Natural killer cell (primary cell): Measurements from ENCODE around the gene AIFM3. TPM values are rescaled to one million over a fixed set of nuclear protein-coding genes. Genes with fewer than 3 reads are reported as not detected.
A peak's percentile ranks its signal among the peaks of the same experiment; 100 is the strongest.

Experiments
- ATAC-seq, 3 donors: fragments of 150-1000 bp in 2 of 3; fragments of 200-7000 bp in 1 of 3; cut with Tn5 transposase; 1 replicate in 1 of 3; 2 replicates in 2 of 3; pipeline ENCODE4 v1.10.0; 2021; ENCODE audit warnings: mild to moderate bottlenecking in 2 of 3, moderate library complexity in 2 of 3
- DNase-seq, 2 donors: peaks; one replicate each; pipeline versions ENCODE4 v3.0.0 to v3.0.0-alpha.2; 2013 to 2021; ENCODE audit warnings: mixed read lengths in 1 of 2
- H3K27ac ChIP-seq: one replicate; pipeline ENCODE4 v1.5.1; 2013; ENCODE audit warnings: mild to moderate bottlenecking, low read length
- H3K27me3 ChIP-seq: one replicate; pipeline ENCODE4 v1.6.1; 2013; ENCODE audit warnings: low read length; ENCODE audit not compliant: control insufficient read depth, insufficient read depth
- H3K36me3 ChIP-seq: one replicate; pipeline ENCODE4 v1.6.1; 2013; ENCODE audit warnings: low read length; ENCODE audit not compliant: control insufficient read depth, insufficient read depth
- H3K4me1 ChIP-seq: one replicate; pipeline ENCODE4 v1.6.1; 2013; ENCODE audit warnings: low read length; ENCODE audit not compliant: control insufficient read depth, insufficient read depth
- H3K4me3 ChIP-seq: one replicate; pipeline ENCODE4 v1.5.1; 2013; ENCODE audit warnings: low read length
- H3K9me3 ChIP-seq: one replicate; pipeline ENCODE4 v1.6.1; 2013; ENCODE audit warnings: low read length; ENCODE audit not compliant: control insufficient read depth, insufficient read depth
- H3K27ac Mint-ChIP-seq, 2 donors: one replicate each; pipeline ENCODE4 v1.8.0; 2022; ENCODE audit warnings: mild to moderate bottlenecking in 2 of 2, mixed read lengths in 2 of 2, moderate library complexity in 1 of 2
- H3K27me3 Mint-ChIP-seq, 2 donors: one replicate each; pipeline ENCODE4 v1.8.0; 2022; ENCODE audit warnings: low read depth in 2 of 2, mixed read lengths in 2 of 2
- H3K36me3 Mint-ChIP-seq: one replicate; pipeline ENCODE4 v1.8.0; 2022; ENCODE audit warnings: mixed read lengths
- H3K4me1 Mint-ChIP-seq, 2 donors: one replicate each; pipeline ENCODE4 v1.8.0; 2022; ENCODE audit warnings: mixed read lengths in 2 of 2
- H3K4me3 Mint-ChIP-seq: one replicate; pipeline ENCODE4 v1.8.0; 2022; ENCODE audit warnings: mild to moderate bottlenecking, moderate library complexity, mixed read lengths
- H3K9me3 Mint-ChIP-seq, 2 donors: one replicate each; pipeline ENCODE4 v1.8.0; 2022; ENCODE audit warnings: mixed read lengths in 2 of 2
- WGBS: methylation state at CpG from one replicate; pipeline ENCODE4 v1.1.7; 2013; ENCODE audit warnings: missing lambda C conversion rate; ENCODE audit not compliant: insufficient coverage; 5-methylcytosine and 5-hydroxymethylcytosine counted together
- intact Hi-C: fragments of 100-400 bp; cut with micrococcal nuclease; formaldehyde crosslinking; loops from one replicate; pipeline ENCODE4 v1.14.2; 2022
- total RNA-seq, 4 donors: library from RNA; stranded (reverse); fragments of 120-200 nt in 1 of 4; gene quantifications; one replicate each; pipeline versions ENCODE4 v1.2.3 to v1.2.4, GENCODE V29; 2013 to 2022
- TF ChIP-seq, protein P1 (sequence below): fragments of 200-600 bp; IDR thresholded peaks from one replicate; pipeline ENCODE4 v1.8.0; 2022; ENCODE audit warnings: antibody characterized with exemption

The AIFM3 gene
- total RNA-seq, 3 donors from 2014 or later (not counting 1 experiment from before 2014, with no cell fraction given), result 1.5 to 2.3 (median 2.2) TPM

DNA sequence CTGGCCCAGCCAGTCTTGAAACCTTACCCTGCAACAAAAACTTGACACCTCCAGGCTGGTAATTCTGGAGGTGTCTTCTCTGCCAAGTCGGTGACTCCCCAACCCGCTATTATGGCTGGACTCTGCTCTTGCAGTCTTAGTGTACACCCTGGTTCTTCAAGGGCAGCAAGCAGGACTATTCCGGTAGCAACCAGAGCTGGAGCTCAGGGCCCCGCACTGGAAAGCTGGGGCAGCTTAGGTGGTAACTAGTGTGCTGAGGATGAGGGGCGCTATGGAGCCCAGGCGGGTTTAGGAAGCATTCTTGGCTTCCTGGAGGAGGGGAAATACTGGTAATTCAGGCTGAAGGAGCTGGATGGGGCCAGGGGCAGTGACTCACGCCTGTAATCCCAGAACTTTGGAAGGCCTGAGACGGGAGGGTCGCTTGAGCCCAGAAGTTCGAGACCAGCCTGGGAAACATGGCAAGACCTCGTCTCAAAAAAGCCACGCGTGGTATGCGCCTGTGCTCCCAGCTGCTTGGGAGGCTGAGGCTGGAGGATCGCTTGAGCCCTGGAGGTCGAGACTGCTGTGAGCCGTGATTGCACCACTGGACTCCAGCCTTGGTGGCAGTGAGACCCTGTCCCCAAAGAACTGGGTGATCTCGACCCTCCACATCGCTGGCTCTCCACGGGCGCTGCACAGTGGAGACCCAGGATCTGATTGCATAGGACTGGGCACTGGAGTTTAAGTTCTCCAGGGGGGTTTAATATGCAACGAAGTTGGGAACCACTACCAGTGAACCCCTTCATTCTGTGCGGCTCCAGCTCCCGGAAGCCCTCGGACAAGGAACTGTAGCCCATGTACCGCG is 10.6 kb upstream of the AIFM3 start:
- WGBS, result 65% methylated on average over 27 of the region's 27 CpGs
- Histone ChIP-seq H3K9me3 (no peaks in the 10 kb centered on the region), H3K27me3 (no peaks in the 10 kb centered on the region), H3K4me1 (peaks cover 22% of the 10 kb centered on the region), H3K36me3 (peaks cover 22% of the 10 kb centered on the region), H3K4me3 (peak overlapping the region; percentile 65), H3K27ac (no peak overlapping the region)
- intact Hi-C loops, result no loop called here
- Mint-ChIP-seq H3K36me3 (no peaks in the 10 kb centered on the region), H3K9me3 (no peaks in the 10 kb centered on the region), H3K27ac (peak overlapping the region in 1 of 2 donors; percentile 82), H3K4me1 (peaks cover 8 to 16% of the 10 kb centered on the region in 2 donors), H3K4me3 (peak overlapping the region; percentile 89), H3K27me3 (no peaks in the 10 kb centered on the region)
- DNase-seq (no peak), ATAC-seq (peak in 1 of 3 donors; percentile 7)
- TF ChIP-seq, protein P1, sequence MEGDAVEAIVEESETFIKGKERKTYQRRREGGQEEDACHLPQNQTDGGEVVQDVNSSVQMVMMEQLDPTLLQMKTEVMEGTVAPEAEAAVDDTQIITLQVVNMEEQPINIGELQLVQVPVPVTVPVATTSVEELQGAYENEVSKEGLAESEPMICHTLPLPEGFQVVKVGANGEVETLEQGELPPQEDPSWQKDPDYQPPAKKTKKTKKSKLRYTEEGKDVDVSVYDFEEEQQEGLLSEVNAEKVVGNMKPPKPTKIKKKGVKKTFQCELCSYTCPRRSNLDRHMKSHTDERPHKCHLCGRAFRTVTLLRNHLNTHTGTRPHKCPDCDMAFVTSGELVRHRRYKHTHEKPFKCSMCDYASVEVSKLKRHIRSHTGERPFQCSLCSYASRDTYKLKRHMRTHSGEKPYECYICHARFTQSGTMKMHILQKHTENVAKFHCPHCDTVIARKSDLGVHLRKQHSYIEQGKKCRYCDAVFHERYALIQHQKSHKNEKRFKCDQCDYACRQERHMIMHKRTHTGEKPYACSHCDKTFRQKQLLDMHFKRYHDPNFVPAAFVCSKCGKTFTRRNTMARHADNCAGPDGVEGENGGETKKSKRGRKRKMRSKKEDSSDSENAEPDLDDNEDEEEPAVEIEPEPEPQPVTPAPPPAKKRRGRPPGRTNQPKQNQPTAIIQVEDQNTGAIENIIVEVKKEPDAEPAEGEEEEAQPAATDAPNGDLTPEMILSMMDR, result no peak

DNA sequence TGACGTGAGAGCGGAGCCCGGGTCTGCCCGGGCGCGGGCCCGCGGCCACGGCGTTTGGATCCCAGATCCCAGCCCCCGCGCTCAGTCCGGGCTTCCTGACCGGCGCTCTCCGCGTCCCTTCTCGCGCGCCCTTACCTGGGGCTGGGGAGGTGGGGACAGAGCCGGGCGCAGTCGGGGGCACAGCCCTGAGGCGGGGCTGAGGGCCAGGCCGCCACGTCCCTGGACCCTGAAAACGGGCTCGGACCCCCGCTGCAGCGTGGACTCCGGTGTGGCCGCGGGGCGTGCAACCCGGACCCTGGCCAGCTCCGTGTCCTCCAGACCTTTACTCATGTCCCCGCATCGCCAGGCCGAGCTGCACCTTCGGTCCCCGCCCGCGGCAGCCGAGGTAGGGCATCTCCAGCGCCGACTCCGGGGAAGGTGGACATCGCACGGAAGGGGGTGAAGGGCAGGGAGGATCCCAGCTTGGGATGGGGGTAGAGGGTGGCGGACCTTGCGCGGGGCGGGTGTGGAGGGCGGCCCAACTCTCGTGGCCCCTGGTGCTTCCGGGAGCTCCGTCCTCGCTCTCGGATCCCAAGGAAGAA is 9.9 kb upstream of the AIFM3 start:
- Mint-ChIP-seq H3K36me3 (no peaks in the 10 kb centered on the region), H3K9me3 (no peaks in the 10 kb centered on the region), H3K27ac (peak overlapping the region in 1 of 2 donors; percentile 82), H3K27me3 (no peaks in the 10 kb centered on the region), H3K4me1 (peaks cover 8 to 21% of the 10 kb centered on the region in 2 donors), H3K4me3 (peak overlapping the region; percentile 89)
- ATAC-seq (peak in 2 of 3 donors; percentile 35 to 37), DNase-seq (no peak)
- TF ChIP-seq, protein P1, result no peak
- intact Hi-C loops, result no loop called here
- Histone ChIP-seq H3K4me1 (peaks cover 22% of the 10 kb centered on the region), H3K27me3 (no peaks in the 10 kb centered on the region), H3K4me3 (peak overlapping the region; percentile 65), H3K9me3 (no peaks in the 10 kb centered on the region), H3K36me3 (peaks cover 15% of the 10 kb centered on the region), H3K27ac (no peak overlapping the region)
- WGBS, result 2% methylated on average over 59 of the region's 59 CpGs

DNA sequence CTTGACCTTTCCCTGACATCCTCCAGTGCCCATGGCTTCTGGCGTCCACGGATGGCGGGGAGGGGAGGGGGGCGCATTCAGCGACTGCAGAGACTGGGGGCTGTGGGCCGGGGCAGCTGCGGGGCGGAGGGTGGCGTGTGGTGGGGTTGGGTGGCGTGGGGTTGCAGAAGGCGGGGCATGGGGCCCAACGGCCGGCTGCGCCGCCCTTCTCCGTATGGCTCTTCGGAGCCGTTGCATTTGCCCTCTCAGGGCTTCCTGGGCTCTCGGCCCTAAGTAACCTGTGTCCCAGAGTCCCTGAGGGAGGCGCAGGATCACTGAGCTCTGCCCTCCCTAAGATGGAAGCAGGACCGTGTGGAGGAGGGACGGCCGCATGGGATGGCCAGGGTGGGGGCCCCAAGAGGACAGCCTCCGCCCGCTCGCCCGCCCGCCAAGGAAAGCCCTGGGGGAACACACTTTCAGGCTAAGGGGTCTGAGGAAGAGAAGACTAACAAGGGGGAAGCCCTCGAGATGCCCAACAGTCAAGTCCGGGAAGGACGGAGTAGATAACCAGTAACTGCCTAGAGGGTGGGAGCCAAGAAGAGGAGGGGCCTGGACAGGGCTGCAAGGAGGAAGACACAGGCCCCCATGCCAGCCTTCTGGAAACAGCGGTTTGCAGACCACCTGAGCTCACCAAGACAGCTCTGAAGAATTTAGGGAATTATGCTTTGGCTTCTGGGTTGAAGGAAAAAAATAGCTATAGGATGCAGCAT is 9.2 kb upstream of the AIFM3 start:
- intact Hi-C loops, result no loop called here
- H3K27me3 ChIP-seq, result no peaks in the 10 kb centered on the region
- peak overlapping the region in 1 of 2 donors; percentile 82 for H3K27ac Mint-ChIP-seq

More for the DNA sequence above, 9.2 kb upstream of the AIFM3 start:
- TF ChIP-seq, protein P1, result no peak
- ATAC-seq, result peak; percentile 26 to 73 (median 69)
- 4% methylated on average over 32 of the region's 32 CpGs for WGBS
- DNase-seq, result no peak
- Histone ChIP-seq H3K36me3 (peaks cover 9% of the 10 kb centered on the region), H3K27ac (no peak overlapping the region), H3K4me1 (peaks cover 22% of the 10 kb centered on the region), H3K9me3 (no peaks in the 10 kb centered on the region), H3K4me3 (peak overlapping the region; percentile 65)
- H3K36me3 Mint-ChIP-seq, result no peaks in the 10 kb centered on the region
- peaks cover 8 to 22% of the 10 kb centered on the region in 2 donors for H3K4me1 Mint-ChIP-seq
- H3K27me3 Mint-ChIP-seq, result no peaks in the 10 kb centered on the region
- peak overlapping the region; percentile 89 for H3K4me3 Mint-ChIP-seq
- H3K9me3 Mint-ChIP-seq, result no peaks in the 10 kb centered on the region
